ENCODE data around the gene MPHOSPH9.

The MPHOSPH9 gene

GRCh38 chr12:123143736-123144461 is 89.0 kb downstream of the MPHOSPH9 start:
- DNase-seq (ENCODE audit: low read depth, low spot score): no peak
- peaks cover 3% of the 10 kb centered on the region for H3K27me3 ChIP-seq (ENCODE audit: insufficient read depth, insufficient read length)
- H3K36me3 ChIP-seq (ENCODE audit: insufficient read depth, insufficient read length, low read length): peaks cover 8% of the 10 kb centered on the region
- H3K4me1 ChIP-seq (ENCODE audit: insufficient read depth, insufficient read length): peaks cover 18% of the 10 kb centered on the region
- no peaks in the 10 kb centered on the region for H3K9me3 ChIP-seq (ENCODE audit: insufficient read depth, low read length)
- H3K9ac ChIP-seq (ENCODE audit: insufficient read length, low read depth): no peak overlapping the region
- no peak overlapping the region for H3K4me3 ChIP-seq (ENCODE audit: insufficient read length, low read depth)
- TF ChIP-seq SUZ12 (IDR thresholded peaks at IDR 0.05; ENCODE audit: extremely low read depth, insufficient read depth, insufficient read length) (no peak), ZNF274 (IDR thresholded peaks at IDR 0.05; ENCODE audit: low read depth, low read length) (no peak), YY1 (IDR thresholded peaks at IDR 0.05; ENCODE audit: insufficient read depth, insufficient read length) (no peak)

- peaks cover 18% of the 10 kb centered on the region for H3K4me1 ChIP-seq (ENCODE audit: insufficient read depth, insufficient read length)
- no peak overlapping the region for H3K9ac ChIP-seq (ENCODE audit: insufficient read length, low read depth)
These were observed 89.8 kb downstream of the MPHOSPH9 start for GRCh38 chr12:123142921-123143735.

GRCh38 chr12:123142518-123142840 is 90.5 kb downstream of the MPHOSPH9 start:
- Histone ChIP-seq H3K27me3 (ENCODE audit: insufficient read depth, insufficient read length) (no peaks in the 10 kb centered on the region), H3K9me3 (ENCODE audit: insufficient read depth, low read length) (no peaks in the 10 kb centered on the region), H3K4me3 (ENCODE audit: insufficient read length, low read depth) (no peak overlapping the region), H3K9ac (ENCODE audit: insufficient read length, low read depth) (no peak overlapping the region), H3K36me3 (ENCODE audit: insufficient read depth, insufficient read length, low read length) (no peaks in the 10 kb centered on the region), H3K4me1 (ENCODE audit: insufficient read depth, insufficient read length) (peaks cover 18% of the 10 kb centered on the region)
- TF ChIP-seq SUZ12 (IDR thresholded peaks at IDR 0.05; ENCODE audit: extremely low read depth, insufficient read depth, insufficient read length) (no peak), YY1 (IDR thresholded peaks at IDR 0.05; ENCODE audit: insufficient read depth, insufficient read length) (no peak), ZNF274 (IDR thresholded peaks at IDR 0.05; ENCODE audit: low read depth, low read length) (no peak)
- DNase-seq (ENCODE audit: low read depth, low spot score): no peak

More at GRCh38 chr12:123142921-123143735, 89.8 kb downstream of the MPHOSPH9 start:
- DNase-seq (ENCODE audit: low read depth, low spot score): no peak
- Histone ChIP-seq H3K9me3 (ENCODE audit: insufficient read depth, low read length) (no peaks in the 10 kb centered on the region), H3K4me3 (ENCODE audit: insufficient read length, low read depth) (no peak overlapping the region), H3K27me3 (ENCODE audit: insufficient read depth, insufficient read length) (no peaks in the 10 kb centered on the region), H3K36me3 (ENCODE audit: insufficient read depth, insufficient read length, low read length) (peaks cover 2% of the 10 kb centered on the region)
- TF ChIP-seq YY1 (IDR thresholded peaks at IDR 0.05; ENCODE audit: insufficient read depth, insufficient read length) (no peak), ZNF274 (IDR thresholded peaks at IDR 0.05; ENCODE audit: low read depth, low read length) (no peak), SUZ12 (IDR thresholded peaks at IDR 0.05; ENCODE audit: extremely low read depth, insufficient read depth, insufficient read length) (no peak)

DNA sequence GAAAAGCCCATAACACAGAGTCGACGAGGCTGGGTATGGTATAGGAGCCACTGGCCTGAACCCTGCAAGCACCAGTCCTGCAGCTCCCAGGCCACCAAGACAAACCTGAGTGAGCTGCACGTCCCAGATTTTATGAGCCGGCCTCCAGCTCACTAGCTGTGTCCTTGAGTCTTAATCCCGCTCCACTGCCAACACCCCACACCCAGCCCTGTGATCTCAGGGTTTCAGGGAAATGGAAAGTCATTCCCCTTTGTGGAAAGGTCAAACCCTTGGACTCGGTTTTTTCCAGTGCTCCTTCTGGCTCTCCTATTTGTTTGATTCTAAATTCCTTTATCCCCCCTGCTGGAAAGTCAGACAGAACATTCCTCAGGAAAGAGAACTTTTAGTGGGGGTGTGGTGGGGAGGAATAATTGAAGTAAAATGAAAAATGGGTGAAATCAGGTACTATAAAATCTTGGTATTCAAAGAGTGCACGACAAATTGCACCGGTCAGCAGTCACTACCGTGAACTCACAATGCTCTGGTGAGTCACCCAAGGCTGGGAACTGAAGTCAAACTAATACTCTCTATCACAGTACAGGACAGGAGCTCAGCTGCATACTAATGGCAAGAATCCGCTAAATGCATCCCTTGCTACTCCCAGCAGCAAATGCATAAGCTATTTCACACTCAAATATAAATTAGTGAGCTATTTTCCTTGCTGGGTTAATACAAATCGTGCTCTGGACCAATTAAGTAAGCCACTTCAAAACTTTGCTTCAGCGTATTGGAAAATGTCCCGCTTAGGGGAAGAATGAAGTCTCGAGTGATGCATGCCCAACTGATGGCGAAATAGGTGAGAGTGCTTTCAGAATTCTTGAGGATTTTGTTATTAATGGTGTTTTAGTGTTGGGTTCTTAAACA is 91.1 kb downstream of the MPHOSPH9 start:
- no peak overlapping the region for H3K4me3 ChIP-seq (ENCODE audit: insufficient read length, low read depth)
- H3K9me3 ChIP-seq (ENCODE audit: insufficient read depth, low read length): no peaks in the 10 kb centered on the region

GRCh38 chr12:123140676-123141614 is 92.0 kb downstream of the MPHOSPH9 start:
- no peaks in the 10 kb centered on the region for H3K27me3 ChIP-seq (ENCODE audit: insufficient read depth, insufficient read length)
- H3K36me3 ChIP-seq (ENCODE audit: insufficient read depth, insufficient read length, low read length): no peaks in the 10 kb centered on the region
- H3K4me3 ChIP-seq (ENCODE audit: insufficient read length, low read depth): no peak overlapping the region
- H3K4me1 ChIP-seq (ENCODE audit: insufficient read depth, insufficient read length): peaks cover 18% of the 10 kb centered on the region
- H3K9me3 ChIP-seq (ENCODE audit: insufficient read depth, low read length): no peaks in the 10 kb centered on the region
- DNase-seq (ENCODE audit: low read depth, low spot score): no peak
- H3K9ac ChIP-seq (ENCODE audit: insufficient read length, low read depth): peak overlapping the region; percentile 68
- no peak for TF ChIP-seq ZNF274 (IDR thresholded peaks at IDR 0.05; ENCODE audit: low read depth, low read length)
- TF ChIP-seq SUZ12 (IDR thresholded peaks at IDR 0.05; ENCODE audit: extremely low read depth, insufficient read depth, insufficient read length): no peak
- no peak for TF ChIP-seq YY1 (IDR thresholded peaks at IDR 0.05; ENCODE audit: insufficient read depth, insufficient read length)

More for the DNA sequence above, 91.1 kb downstream of the MPHOSPH9 start:
- no peaks in the 10 kb centered on the region for H3K27me3 ChIP-seq (ENCODE audit: insufficient read depth, insufficient read length)
- H3K4me1 ChIP-seq (ENCODE audit: insufficient read depth, insufficient read length): peaks cover 18% of the 10 kb centered on the region
- peak overlapping the region; percentile 26 for H3K9ac ChIP-seq (ENCODE audit: insufficient read length, low read depth)
- no peaks in the 10 kb centered on the region for H3K36me3 ChIP-seq (ENCODE audit: insufficient read depth, insufficient read length, low read length)
- DNase-seq (ENCODE audit: low read depth, low spot score): no peak
- no peak for TF ChIP-seq ZNF274 (IDR thresholded peaks at IDR 0.05; ENCODE audit: low read depth, low read length)
- TF ChIP-seq SUZ12 (IDR thresholded peaks at IDR 0.05; ENCODE audit: extremely low read depth, insufficient read depth, insufficient read length): no peak
- no peak for TF ChIP-seq YY1 (IDR thresholded peaks at IDR 0.05; ENCODE audit: insufficient read depth, insufficient read length)
